GM19240 (cell line): ENCODE measurements around the gene C2CD3.
A peak's percentile ranks its signal among the peaks of the same experiment; 100 is the strongest.

Experiments used
- DNase-seq: peaks from one replicate; pipeline ENCODE4 v3.0.0; 2011; ENCODE audit warnings: low spot score; ENCODE audit not compliant: insufficient read length

Gene C2CD3

DNA sequence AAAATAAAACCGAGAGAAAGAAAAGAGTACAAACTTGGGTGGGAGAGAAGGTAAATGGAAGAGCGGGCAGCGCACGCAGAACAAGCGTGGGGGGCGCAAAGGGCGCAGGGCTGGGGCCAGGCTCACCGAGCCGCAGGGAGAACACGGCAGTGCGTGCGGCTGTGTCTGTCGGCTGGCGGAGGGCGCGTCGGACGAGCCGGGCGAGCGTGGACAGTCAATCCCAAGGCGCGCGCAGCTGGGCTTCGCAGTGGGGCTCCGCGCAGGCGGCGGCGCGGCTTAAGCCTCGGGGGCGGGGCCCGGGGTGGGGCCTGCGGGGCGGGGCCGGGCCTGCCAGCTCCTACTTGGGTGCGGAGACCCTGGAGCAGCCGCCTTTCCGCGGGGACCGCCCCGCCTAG, 188.2 kb downstream of the C2CD3 start, which contains the start of gene UCP2:
TSS of gene UCP2 (minus strand) at position 249 of the 395 bp plus-strand sequence. CDS start 4,465 bp downstream, outside the sequence.
- DNase-seq: no peak

DNA sequence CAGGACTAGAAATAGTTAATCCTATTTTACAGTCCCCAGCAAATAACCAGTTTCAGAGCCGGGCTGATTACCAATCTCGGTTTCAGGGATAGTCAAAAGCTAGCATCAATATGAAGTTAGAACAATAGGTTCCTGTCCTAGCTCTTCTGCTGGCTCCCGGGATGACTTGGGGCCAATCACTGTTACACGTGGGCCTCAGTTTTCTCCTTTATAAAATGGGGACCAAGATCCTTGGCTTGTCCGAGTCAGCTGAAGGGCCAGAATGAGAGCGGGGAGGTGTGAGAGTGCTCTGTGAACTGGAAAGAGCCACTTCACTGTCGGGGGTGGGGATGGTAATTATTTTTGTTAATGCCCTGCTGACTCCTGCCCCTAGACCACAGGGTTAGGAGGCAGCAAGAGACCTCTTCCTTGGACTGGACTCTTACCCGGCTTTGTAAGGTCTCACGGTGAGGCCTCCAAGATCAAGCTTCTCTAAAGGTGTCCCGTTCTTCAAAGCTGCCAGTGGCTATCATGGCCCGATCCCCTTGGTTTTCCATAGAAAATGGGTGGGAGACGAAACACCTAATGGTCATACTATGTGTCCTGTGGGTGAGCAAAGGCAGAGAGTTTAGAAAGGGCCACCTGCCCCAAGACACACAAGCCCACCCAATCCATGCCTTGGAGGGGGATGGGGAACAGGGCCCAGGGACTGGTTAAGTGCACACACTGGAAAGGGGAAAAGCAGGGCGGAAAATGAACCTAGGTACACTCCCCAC, 189.6 kb downstream of the C2CD3 start:
- DNase-seq: no peak

DNA sequence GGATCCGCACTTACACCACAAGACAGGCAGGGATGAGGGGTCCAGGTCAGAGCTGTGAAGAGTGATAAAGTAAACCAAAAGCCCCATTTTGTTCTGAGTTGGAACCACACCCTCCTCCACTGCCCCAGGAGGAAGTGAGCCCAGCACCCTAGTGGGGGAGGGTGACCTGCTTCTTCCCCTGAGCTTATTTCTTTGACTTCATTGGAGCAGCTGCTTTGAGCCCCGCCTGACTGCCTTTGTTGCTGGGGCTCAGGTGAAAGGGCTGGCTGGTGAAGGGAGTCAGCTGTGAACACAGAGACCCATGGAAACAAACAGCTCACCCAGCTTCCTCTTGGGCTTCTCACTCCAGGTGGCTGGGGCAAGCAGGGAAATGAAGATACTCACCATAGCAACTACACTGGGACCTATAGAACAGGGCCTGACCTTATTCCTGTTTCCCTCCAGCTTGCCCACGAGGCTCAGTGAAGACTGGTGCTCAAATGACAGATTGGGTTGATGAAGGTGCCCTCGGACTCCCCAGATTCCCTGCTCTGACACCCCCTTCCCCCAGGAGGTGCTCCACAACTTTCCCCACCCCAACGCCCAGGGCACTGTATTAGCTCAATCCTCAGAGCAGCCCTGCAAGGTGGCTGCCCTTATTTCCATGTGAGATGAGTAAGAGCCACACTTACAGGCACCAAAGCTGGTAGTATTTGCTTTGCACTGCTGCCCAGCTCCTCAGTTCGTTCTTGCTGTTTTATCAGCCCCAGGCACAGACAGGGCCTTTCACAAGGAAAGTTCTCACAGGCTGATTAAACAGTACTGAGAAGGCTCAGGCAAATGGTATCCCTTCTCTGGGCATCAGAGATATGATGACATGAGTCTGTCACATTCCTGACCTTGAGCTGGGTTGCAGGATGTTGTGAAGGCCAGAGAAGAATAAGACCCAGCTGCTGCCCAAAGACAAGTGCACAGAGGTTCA, 190.5 kb downstream of the C2CD3 start:
- DNase-seq: peak; percentile 92

DNA sequence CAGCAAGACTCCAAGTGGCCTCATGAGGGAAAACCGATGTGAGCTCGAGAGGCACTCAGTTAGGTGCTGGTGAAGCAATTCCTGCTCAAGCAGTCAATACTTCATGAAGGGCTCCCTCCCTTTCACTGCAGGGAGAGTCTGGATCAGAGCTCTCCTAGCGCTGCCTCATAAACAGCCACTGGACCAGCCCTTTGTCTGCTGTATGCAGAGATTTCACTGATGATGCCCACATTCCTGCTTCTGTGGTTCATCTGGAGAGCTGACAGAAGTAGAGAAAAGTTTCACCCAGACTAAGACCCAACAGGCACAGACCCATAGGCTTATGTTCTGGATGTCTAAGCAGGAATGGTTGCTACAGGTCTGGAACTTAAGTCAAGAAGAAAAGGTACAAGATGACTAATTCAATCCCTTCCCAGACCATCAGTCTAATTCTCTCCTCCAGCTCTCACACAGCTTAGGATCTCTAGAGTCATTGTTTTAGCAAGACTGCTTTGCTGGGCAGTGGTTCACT, 192.2 kb downstream of the C2CD3 start:
- DNase-seq: no peak

DNA sequence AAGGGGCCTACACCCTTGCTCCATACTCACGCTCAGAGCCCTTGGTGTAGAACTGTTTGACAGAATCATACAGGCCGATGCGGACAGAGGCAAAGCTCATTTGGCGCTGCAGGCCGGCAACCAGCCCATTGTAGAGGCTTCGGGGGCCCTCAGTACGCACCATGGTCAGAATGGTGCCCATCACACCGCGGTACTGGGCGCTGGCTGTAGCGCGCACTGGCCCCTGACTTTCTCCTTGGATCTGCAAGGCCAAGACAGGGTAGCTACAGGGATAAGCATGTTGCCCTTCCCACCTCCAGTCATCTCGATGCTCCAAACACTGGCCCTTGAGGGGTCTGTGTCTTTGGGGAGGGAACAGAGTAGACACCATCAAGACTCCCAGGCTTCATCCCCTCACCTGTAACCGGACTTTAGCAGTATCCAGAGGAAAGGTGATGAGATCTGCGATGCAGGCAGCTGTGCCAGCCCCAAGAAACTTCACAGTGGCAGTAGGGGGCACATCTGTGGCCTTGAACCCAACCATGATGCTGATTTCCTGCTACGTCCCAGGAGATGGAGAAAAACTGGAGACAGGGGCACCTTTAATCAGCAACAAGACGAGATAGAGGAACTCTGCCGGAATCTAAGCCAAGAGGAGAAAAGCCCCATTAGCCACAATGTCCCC, 192.8 kb downstream of the C2CD3 start:
- no peak for DNase-seq

DNA sequence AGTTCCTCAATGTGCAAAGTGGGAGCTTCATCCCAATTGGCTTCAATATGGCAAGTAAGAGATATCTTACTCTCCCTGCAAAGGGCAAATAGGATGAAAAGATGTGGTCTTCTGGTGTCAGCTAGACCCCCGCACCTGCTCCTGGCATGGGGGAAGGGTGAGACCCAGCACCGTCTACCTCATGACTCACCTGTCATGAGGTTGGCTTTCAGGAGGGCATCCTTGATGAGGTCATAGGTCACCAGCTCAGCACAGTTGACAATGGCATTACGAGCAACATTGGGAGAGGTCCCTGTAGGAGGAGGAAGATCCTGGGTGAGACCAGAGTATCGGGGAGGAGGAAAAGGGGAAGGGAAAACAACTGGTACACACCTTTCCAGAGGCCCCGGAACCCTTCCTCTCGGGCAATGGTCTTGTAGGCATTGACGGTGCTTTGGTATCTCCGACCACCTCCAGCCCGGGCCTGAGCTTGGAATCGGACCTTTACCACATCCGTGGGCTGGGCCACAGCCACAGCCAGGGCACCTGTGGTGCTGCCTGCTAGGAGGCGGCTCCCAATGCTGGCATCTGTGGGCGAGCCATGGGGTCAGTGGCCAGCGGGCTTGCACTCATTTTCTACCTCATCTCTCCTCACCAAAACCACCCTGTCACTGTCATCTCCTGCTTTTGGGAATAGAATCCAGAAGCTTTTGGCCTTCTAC, 194.2 kb downstream of the C2CD3 start:
- no peak for DNase-seq

DNA sequence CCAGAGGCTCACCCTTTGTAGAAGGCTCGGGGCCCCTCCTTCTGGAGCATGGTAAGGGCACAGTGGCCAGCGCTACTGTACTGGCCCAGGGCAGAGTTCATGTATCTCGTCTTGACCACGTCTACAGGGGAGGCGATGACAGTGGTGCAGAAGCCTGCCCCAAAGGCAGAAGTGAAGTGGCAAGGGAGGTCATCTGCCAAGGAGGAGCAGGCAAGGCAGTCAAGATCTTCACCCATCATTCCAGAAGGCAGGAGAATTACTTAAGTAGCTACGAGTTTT, 195.4 kb downstream of the C2CD3 start:
- DNase-seq: no peak

DNA sequence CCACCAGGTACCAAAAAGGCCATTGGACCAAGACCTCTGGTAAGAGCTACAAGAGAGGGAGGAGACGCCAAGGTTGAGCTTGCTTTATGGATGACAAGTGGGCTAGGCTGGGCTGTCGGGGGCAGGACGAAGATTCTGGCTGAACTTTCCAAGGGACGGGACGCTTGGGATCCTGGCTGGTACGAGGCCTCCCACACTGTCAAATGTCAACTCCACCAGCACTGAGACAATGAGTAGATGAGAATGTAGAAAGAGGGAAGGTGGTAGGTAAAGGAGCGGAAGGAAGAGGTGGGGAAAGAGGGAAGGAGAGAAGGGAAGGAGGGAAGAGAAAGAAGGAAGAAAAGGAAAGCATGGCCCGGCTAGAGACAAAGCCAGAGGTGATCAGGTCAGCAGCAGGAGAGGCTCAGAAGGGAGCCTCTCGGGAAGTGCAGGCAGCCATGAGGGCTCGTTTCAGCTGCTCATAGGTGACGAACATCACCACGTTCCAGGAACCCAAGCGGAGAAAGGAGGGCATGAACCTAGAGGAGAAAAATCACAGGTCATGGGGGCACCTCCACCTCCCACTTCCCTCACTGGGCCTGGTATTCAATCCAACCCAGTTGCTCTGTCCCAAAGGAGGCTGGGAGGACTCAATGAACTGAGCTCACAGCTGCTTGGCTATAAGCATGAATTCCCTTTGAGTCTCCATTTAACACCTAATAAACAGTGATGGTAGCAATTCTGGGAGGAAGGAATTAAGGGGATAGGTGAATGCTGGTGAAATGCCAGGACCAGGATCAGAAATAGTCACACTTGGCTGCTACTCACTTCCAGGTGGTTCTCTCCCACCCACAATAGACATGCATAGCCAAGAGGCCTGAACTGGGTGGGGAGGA, 196.0 kb downstream of the C2CD3 start:
- DNase-seq: no peak

DNA sequence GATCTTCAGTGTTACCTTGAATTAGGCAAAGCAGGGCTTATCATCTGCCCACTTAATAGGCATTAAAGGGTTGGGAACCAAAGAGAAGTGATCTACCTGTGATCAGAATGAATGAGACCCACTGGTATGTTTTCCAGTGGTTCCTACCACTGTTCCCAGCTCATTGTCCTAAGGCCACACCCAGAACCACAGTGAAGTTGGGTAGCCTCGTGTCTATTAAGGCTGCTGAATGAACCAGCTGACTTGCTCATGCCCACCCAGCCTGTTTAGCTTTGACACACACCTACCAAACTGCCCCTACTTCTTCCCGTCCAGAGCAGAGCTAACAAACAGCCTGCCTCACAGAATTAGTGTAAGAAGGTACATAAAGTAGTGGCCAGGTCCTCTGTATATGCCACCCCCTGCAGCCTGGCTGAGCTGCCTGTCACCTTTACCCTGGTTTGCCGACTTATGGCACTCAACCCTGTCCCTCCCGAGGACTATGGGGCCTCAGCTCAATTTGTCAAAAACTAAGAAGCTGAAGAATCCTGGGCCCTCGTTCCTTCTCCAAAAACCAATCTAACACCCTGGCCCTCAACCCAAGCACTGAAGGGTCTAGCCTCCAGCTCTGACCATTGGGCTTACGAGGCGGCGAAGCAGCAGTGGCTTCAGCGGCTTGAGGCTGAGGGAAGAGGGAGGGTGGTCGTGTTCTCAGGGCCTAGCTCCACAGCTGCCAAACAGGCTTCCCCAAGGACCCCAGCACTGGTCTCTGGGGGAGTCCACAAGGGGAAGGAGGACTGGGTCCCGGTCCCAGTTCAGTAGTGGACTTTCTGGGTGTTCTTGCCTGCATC, 198.0 kb downstream of the C2CD3 start:
- DNase-seq: no peak

DNA sequence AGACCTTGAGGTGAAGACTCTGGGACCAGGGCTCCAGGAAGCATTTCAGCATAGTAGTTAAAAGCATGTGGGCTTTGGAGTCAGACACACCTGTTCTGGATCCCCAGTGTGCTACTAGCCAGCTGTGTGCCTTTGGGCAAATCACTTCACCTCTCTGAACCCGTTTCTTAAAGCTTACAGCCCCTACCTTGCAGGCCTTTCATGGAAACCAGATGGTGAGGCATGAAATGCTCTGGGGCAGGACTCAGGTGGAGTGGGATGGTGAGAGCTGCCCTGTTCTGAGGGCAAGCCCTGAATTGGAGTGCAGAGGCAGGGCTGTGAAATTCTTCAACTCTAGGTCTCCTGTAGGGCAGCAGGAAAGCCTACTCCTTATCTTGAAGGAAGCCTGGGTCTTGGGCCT, 198.6 kb downstream of the C2CD3 start:
- no peak for DNase-seq

DNA sequence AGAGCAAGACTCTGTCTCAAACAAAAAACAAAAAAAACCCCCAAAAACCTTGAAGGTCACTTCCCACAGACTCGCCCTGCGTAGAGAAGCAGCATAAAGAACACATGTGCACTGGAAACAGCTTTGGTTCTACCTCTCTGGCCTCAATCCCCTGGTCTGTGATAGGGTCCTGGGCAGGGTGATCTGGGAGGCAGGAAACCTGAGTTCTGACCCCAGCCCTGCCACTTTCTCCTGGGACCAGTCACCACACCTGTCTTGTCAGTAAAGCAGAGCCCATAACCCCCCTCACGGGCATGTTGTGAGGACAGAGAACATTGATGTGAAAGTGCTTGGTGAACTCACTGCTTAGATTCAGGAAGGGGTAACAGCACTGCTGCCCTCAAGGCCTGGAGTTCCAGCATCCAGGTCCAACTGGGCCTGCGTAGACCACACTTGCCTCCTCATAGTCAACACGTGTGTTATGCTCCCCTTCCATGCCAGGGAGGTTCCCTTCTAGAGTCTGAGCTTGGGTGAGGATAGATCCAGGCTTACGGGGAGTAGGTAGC, 199.6 kb downstream of the C2CD3 start:
- no peak for DNase-seq

DNA sequence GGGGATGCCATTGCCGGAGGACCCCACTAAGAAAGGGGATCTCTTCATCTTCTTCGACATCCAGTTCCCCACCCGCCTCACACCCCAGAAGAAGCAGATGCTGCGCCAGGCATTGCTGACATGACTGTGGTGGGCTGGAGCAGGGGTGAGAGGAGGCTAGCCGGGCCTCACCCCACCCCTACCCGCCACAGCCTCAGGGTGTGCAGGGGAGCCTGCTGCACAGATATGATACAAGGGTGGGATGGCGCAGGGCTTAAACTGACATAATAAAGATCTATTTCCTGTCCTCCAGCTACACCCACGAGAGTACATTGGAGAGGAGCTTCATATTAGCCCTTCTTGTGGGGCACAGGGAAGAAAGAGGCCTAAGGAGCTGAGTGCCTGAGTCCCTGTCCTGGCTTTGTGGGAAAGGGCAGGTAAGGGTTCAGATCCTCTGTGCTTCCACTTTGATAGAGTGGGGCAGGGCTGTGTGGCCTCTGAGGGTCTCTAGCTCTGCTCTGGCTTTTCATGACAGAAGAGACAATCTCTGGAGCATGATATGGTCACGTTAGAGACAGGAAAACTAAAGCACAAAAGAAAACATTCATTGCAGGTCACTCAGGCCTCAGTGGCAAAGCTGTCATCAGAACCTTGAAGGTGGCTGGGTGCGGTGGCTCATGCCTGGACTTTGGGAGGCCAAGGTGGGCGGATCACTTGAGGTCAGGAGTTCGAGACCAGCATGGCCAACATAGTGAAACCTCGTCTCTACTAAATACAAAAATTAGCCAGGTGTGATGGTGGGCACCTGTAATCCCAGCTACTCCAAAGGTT, 200.6 kb downstream of the C2CD3 start:
- DNase-seq: no peak

DNA sequence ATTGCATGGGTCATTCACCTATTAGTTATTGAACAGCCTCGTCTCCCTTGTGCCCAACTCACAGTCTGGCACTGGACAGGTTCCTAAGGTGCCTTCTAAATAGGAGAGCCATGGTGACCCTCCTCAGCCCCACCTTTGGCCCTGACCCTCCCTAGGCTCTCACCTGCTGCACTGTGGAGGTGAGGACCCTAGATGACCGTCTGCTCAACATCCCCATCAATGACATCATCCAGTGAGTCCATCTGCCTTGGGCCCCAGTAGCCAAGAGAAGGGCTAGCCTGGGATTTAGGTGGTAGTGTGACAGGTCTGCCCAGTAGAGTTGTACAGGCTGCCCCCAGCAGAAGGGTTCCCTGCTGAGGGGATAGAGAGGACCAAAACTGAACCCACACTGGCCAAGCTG, 201.7 kb downstream of the C2CD3 start:
- DNase-seq: no peak

DNA sequence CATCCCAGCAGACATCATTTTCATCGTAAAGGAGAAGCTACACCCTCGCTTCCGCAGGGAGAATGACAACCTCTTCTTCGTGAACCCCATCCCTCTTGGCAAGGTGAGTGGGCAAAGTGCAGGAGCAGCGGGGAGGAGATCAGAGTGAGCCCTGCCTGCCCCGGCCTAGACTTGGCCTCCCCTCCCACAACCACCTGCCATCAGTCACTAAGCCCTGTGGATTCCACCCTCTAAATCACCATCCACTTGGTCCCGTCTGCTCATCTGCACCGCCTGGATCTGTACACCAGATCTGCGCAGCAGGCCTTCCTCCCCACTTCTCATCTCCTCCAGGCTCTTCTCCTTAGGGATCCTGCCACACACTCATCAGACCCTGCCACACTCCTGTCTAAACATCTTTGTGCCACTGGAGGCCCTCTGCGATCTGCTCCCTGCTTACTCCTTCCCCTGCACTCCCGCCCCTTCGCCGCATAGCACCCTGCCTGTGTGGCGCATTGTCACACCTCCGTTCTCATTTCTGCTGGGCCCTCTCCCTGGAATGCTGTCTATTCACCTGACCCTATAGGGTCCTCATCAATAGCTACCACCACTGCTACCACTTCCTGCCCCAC, 202.3 kb downstream of the C2CD3 start:
- DNase-seq: no peak

DNA sequence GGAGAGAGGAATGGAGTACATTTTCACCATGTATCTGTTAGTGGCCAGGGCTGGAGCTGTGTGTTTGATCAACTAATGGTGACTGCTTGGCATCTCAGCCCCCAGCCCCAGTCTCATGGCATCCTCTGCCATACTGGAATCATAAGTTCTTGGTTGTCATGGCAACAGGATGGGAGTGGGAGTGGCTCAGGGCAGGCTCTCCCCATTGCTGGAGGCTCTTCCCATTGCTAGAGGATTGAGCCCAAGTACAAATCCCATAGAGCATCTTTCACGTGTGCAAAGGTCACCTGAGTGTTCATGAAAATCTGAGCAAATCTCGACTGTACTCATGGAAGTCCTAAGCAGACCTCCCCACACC, 205.1 kb downstream of the C2CD3 start:
- no peak for DNase-seq

DNA sequence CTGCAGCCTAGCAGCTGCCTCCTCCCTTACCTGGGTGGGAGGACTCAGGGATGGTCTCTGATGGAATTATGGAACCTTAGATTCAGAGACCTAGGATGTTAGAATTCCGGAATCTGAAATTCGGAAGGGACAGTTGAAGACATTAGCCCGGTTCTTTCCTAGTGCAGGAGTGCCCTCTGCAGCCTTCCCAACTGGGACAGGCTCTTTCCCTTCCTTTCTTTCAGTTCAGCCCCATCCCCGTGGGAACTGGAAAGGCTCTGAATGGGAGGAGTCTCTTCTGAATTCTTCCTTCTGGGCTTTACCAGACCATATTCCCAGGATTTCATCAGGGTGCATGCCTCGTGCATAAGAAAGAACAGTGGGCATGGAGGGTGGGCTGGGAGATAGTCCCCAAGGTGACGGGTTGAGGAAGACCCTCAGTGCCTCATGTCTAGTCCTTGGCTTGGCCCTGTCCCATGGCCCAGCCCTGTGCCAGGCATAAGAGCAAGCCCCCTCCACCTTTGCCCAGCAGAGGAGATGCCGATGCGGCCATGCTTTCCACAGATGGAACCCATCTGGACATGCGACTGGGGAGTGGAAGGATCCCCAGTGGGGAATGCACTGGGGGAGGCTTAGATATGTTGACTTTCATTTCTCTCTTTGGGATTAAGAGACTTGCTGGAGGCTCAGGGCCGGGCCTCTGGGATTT, 205.6 kb downstream of the C2CD3 start:
- no peak for DNase-seq

DNA sequence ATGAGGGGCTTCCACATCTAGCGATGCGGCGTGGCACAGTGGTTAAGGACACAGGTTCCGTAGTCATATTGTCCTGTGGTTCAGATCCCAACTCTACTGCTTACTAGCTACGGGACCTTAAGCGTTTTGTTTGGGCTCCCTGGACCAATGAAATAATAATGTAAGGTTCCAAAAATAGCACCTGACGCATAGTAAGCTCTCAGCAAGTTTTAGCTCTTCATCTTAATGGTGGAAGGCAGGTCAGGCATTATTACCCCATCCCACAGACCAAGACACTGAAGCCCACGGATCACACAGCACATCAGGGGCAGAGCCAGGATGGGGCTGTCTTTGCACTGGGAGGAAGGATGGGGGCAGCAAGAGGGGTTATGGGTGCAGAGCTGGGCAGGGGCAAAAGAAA, 206.9 kb downstream of the C2CD3 start:
- no peak for DNase-seq
